ENCODE data around the gene BAD. TPM values are rescaled to one million over a fixed set of nuclear protein-coding genes. Genes with fewer than 3 reads are reported as not detected.

Gene BAD
- total and polyA plus RNA-seq, 2 of the 13 experiments (the other 11 are each of a cell fraction or from before 2014, with no cell fraction given) = 17.9 to 28.5 TPM

DNA sequence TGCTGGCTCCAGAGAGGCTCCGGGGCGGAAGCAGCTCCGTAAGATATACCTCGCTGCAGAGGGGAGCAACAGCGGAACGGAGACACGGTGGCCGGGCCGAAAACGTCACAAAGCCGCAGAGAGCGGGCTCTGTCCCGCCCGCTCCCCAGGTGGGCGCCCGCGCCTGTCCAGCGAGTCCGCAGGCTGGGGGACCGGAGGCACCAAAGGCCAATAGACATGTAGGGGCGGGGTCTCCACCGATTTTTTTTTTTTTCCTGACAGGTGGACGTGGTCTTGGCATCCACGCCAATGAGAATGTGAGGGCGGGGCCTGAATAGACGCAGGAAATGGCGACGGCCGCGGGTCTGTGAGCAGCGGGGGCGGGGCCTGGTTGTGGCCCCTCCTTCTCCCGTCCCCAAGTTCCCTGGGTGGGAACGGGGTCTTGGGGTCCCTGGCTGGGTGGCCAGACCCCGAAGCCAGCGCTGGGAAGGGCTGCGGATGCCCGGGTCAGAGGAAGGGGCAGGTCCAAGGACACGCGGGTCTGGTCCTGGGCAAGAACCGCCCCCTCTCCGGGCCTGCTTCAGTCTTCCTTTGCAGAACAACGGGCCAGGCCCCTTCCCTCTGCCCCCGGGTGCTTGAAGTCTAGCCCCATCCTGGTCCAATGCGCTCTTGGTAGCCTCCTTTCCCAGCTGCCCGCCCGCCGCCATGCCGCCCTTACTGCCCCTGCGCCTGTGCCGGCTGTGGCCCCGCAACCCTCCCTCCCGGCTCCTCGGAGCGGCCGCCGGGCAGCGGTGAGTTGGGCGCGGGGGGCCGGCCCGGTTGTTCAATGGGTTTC is 54.1 kb downstream of the BAD start, which contains the start of gene DNAJC4 (continued):
- TF ChIP-seq FOXO4 (CRISPR knock-in tag; conservative IDR thresholded peaks at IDR 0.05) = no peak
- TF ChIP-seq, protein P1, sequence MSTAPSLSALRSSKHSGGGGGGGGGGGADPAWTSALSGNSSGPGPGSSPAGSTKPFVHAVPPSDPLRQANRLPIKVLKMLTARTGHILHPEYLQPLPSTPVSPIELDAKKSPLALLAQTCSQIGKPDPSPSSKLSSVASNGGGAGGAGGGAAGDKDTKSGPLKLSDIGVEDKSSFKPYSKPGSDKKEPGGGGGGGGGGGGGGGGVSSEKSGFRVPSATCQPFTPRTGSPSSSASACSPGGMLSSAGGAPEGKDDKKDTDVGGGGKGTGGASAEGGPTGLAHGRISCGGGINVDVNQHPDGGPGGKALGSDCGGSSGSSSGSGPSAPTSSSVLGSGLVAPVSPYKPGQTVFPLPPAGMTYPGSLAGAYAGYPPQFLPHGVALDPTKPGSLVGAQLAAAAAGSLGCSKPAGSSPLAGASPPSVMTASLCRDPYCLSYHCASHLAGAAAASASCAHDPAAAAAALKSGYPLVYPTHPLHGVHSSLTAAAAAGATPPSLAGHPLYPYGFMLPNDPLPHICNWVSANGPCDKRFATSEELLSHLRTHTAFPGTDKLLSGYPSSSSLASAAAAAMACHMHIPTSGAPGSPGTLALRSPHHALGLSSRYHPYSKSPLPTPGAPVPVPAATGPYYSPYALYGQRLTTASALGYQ (CRISPR knock-in tag; IDR thresholded peaks at IDR 0.05) = no peak
- no peak for TF ChIP-seq SRF (IDR thresholded peaks at IDR 0.05; ENCODE audit: low read depth, low read length)
- TF ChIP-seq SALL2 (CRISPR knock-in tag; IDR thresholded peaks at IDR 0.05) = no peak
- peak; percentile 80; the same call in 1 of the 2 replicates for TF ChIP-seq FOXC1 (CRISPR knock-in tag; IDR thresholded peaks at IDR 0.05; ENCODE audit: borderline replicate concordance)
- TF ChIP-seq ZNF501 (CRISPR knock-in tag; IDR thresholded peaks at IDR 0.05) = peak; percentile 76
- peak; percentile 24; the same call in 1 of the 2 replicates for TF ChIP-seq FOSL2 (CRISPR knock-in tag; IDR thresholded peaks at IDR 0.05)
- no peak for TF ChIP-seq GPN1 (CRISPR knock-in tag; IDR thresholded peaks at IDR 0.05; ENCODE audit: borderline replicate concordance)
- TF ChIP-seq, protein P2, sequence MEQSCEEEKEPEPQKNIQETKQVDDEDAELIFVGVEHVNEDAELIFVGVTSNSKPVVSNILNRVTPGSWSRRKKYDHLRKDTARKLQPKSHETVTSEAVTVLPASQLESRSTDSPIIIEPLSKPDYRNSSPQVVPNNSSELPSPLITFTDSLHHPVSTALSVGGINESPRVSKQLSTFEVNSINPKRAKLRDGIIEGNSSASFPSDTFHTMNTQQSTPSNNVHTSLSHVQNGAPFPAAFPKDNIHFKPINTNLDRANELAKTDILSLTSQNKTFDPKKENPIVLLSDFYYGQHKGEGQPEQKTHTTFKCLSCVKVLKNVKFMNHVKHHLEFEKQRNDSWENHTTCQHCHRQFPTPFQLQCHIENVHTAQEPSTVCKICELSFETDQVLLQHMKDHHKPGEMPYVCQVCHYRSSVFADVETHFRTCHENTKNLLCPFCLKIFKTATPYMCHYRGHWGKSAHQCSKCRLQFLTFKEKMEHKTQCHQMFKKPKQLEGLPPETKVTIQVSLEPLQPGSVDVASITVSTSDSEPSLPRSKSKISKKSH (CRISPR knock-in tag; IDR thresholded peaks at IDR 0.05; ENCODE audit: borderline replicate concordance) = peak; percentile 63; the same call in 1 of the 2 replicates
- TF ChIP-seq HINFP (CRISPR knock-in tag; IDR thresholded peaks at IDR 0.05; ENCODE audit: low read depth) = no peak
- 0 out of 2 replicates have a peak, but pooled peaks have one; percentile 38 for TF ChIP-seq PCBP1 (IDR thresholded peaks at IDR 0.05; ENCODE audit: borderline replicate concordance, low read depth, low read length)
- TF ChIP-seq ATF7-NPFF (CRISPR knock-in tag; IDR thresholded peaks at IDR 0.05; ENCODE audit: low read depth) = peak; percentile 50; the same call in 1 of the 2 replicates
- TF ChIP-seq IRX3 (CRISPR knock-in tag; IDR thresholded peaks at IDR 0.05; ENCODE audit: borderline replicate concordance, low read depth) = peak; percentile 80
- TF ChIP-seq HNRNPUL1 (IDR thresholded peaks at IDR 0.05; ENCODE audit: low read depth, low read length) = no peak
- no peak for TF ChIP-seq ZNF770 (CRISPR knock-in tag; IDR thresholded peaks at IDR 0.05)
- TF ChIP-seq KAT8 (CRISPR knock-in tag; IDR thresholded peaks at IDR 0.05) = peak; percentile 58
- peak; percentile 46; the same call in 1 of the 2 replicates for TF ChIP-seq ZNF136 (CRISPR knock-in tag; IDR thresholded peaks at IDR 0.05; ENCODE audit: low read depth)
